ENCODE results near the gene NPY.

DNA sequence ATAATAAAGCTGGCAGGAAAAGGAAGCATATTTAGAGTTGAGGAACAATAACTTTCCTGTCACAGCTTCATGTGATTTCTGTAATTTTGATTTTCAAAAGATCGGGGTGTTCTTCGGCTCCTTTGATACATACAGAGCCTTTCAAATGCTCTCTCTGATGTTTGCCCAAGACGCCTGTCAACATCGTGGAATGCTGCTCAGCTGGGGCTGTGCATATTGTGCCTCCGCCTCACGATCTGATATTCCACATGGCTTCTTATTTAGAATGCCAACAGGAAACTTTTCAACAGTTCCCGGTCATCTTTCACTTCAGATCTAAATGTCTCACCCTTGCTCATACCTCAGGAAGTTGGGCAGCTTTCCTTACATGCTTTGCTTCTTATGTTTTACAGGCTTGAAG is 7.3 kb downstream of the NPY start:
- TF ChIP-seq, protein P1, sequence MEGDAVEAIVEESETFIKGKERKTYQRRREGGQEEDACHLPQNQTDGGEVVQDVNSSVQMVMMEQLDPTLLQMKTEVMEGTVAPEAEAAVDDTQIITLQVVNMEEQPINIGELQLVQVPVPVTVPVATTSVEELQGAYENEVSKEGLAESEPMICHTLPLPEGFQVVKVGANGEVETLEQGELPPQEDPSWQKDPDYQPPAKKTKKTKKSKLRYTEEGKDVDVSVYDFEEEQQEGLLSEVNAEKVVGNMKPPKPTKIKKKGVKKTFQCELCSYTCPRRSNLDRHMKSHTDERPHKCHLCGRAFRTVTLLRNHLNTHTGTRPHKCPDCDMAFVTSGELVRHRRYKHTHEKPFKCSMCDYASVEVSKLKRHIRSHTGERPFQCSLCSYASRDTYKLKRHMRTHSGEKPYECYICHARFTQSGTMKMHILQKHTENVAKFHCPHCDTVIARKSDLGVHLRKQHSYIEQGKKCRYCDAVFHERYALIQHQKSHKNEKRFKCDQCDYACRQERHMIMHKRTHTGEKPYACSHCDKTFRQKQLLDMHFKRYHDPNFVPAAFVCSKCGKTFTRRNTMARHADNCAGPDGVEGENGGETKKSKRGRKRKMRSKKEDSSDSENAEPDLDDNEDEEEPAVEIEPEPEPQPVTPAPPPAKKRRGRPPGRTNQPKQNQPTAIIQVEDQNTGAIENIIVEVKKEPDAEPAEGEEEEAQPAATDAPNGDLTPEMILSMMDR (IDR thresholded peaks at IDR 0.05 in 4 of 5, conservative IDR thresholded peaks at IDR 0.05 in 1 of 5), result no peak
- no peak for TF ChIP-seq POLR2A (IDR thresholded peaks at IDR 0.05)

All from gastrocnemius medialis (tissue), 4 donors.